Keratinocyte (primary cell): ENCODE measurements around the gene SYNPR. TPM values are rescaled to one million over a fixed set of nuclear protein-coding genes. Genes with fewer than 3 reads are reported as not detected.

ENCODE experiments used
- DNase-seq: peaks from one replicate; pipeline ENCODE4 v3.0.0-alpha.2; 2011; ENCODE audit warnings: low read depth, missing footprints, low spot score
- FAIRE-seq: peaks from 2 replicates; lab custom pipeline; 2011; peaks lifted over from hg19 to GRCh38; lab: Jason Lieb, UNC
- H2AFZ ChIP-seq: 2 replicates; pipeline ENCODE4 v1.6.0; 2012; ENCODE audit warnings: low read length, control low read depth, inconsistent platforms; ENCODE audit not compliant: control insufficient read depth
- H3K27ac ChIP-seq: 2 replicates; pipeline ENCODE4 v1.5.1; 2011; ENCODE audit warnings: low read length; ENCODE audit not compliant: control insufficient read depth, insufficient read depth
- H3K27me3 ChIP-seq: 3 replicates; pipeline ENCODE4 v1.6.0; 2011; ENCODE audit warnings: low read length; ENCODE audit not compliant: control insufficient read depth, insufficient read depth; ENCODE audit errors: extremely low read depth
- H3K36me3 ChIP-seq, 2 experiments: 2 replicates in 1 of 2; 3 replicates in 1 of 2; pipeline ENCODE4 v1.5.1; 2011; ENCODE audit warnings: low read length in 2 of 2, mild to moderate bottlenecking in 1 of 2; ENCODE audit not compliant: control insufficient read depth in 2 of 2, insufficient read depth in 2 of 2; ENCODE audit errors: extremely low read depth in 1 of 2
- H3K4me1 ChIP-seq: 3 replicates; pipeline ENCODE4 v1.5.1; 2011; ENCODE audit warnings: low read length; ENCODE audit not compliant: control insufficient read depth, insufficient read depth; ENCODE audit errors: extremely low read depth
- H3K4me2 ChIP-seq: 3 replicates; pipeline ENCODE4 v1.6.0; 2011; ENCODE audit warnings: low read depth, low read length; ENCODE audit not compliant: control insufficient read depth, insufficient read depth; ENCODE audit errors: extremely low read depth
- H3K4me3 ChIP-seq, 3 experiments: fragments of 200-600 bp in 1 of 3; sonication (generic) in 1 of 3; 2 replicates in 2 of 3; 3 replicates in 1 of 3; pipeline ENCODE4 v1.5.1; 2011 to 2016; ENCODE audit warnings: low read length in 3 of 3, mild to moderate bottlenecking in 3 of 3, control low read depth in 2 of 3, inconsistent platforms in 1 of 3, low read depth in 1 of 3, mixed read lengths in 1 of 3, mixed run types in 1 of 3, moderate library complexity in 1 of 3; ENCODE audit not compliant: control insufficient read depth in 2 of 3, insufficient read depth in 2 of 3; ENCODE audit errors: extremely low read depth in 1 of 3
- H3K79me2 ChIP-seq: 2 replicates; pipeline ENCODE4 v1.6.0; 2012; ENCODE audit warnings: low read length; ENCODE audit not compliant: control insufficient read depth, insufficient read depth
- H3K9ac ChIP-seq: 3 replicates; pipeline ENCODE4 v1.6.0; 2011; ENCODE audit warnings: low read length; ENCODE audit not compliant: control insufficient read depth, insufficient read depth; ENCODE audit errors: extremely low read depth
- H3K9me1 ChIP-seq: 3 replicates; pipeline ENCODE4 v1.6.0; 2011; ENCODE audit warnings: low read length; ENCODE audit not compliant: control insufficient read depth, insufficient read depth; ENCODE audit errors: extremely low read depth
- H3K9me3 ChIP-seq: 2 replicates; pipeline ENCODE4 v1.5.1; 2012; ENCODE audit warnings: low read depth, low read length; ENCODE audit not compliant: control insufficient read depth
- H4K20me1 ChIP-seq: 3 replicates; pipeline ENCODE4 v1.6.0; 2011; ENCODE audit warnings: low read length; ENCODE audit not compliant: control insufficient read depth, insufficient read depth; ENCODE audit errors: extremely low read depth
- CTCF ChIP-seq, 3 experiments: IDR thresholded peaks in 1 of 3; conservative IDR thresholded peaks in 1 of 3; optimal IDR thresholded peaks in 1 of 3; 2 replicates in 2 of 3; 3 replicates in 1 of 3; pipeline versions ENCODE3 to v1.5.1; 2011; ENCODE audit warnings: low read length in 3 of 3, mild to moderate bottlenecking in 3 of 3, moderate library complexity in 2 of 3, control low read depth in 1 of 3, inconsistent platforms in 1 of 3; ENCODE audit not compliant: insufficient read depth in 2 of 3; ENCODE audit errors: extremely low read depth in 1 of 3
- EZH2 ChIP-seq: IDR thresholded peaks from one replicate; pipeline ENCODE4 v1.6.1; 2012; ENCODE audit warnings: inconsistent platforms, mild to moderate bottlenecking, low read length, moderate library complexity
- dilution Hi-C: fragments of 300-500 bp; cut with MboI; formaldehyde crosslinking; loops from one replicate; pipeline ENCODE4 v1.7.0; 2020; ENCODE audit warnings: low sequenced_read_pairs; ENCODE audit not compliant: extremely low pct_ligation_motif_present
- polyA plus RNA-seq, 5 experiments: library from polyadenylated mRNA; depleted of rRNA in 3 of 5; stranded (reverse) in 3 of 5; stranded (forward) in 1 of 5; unstranded in 1 of 5; fragments of >200 nt; gene quantifications; 1 replicate in 1 of 5; 2 replicates in 3 of 5; 3 replicates in 1 of 5; pipeline versions ENCODE4 v1.2.1 to v1.2.3, GENCODE V29; 2011 to 2012; ENCODE audit warnings: missing spikeins in 2 of 5, low read depth in 1 of 5, low replicate concordance in 1 of 5

The SYNPR gene
- polyA plus RNA-seq, 1 donor (not counting 4 experiments of a cell fraction or from before 2014, with no cell fraction given) = not detected

- no peaks in the 10 kb centered on the region for H4K20me1 ChIP-seq
- no peaks in the 10 kb centered on the region for H3K9me3 ChIP-seq
- no peak overlapping the region for H3K4me3 ChIP-seq
- no peaks in the 10 kb centered on the region for H3K79me2 ChIP-seq
- no peak overlapping the region for H3K4me2 ChIP-seq
- no peak for DNase-seq
- no peaks in the 10 kb centered on the region for H3K4me1 ChIP-seq
- no peak for FAIRE-seq
- H2AFZ ChIP-seq = no peak overlapping the region
- dilution Hi-C loops = no loop called here
- no peak overlapping the region for H3K9ac ChIP-seq
- H3K9me1 ChIP-seq = no peaks in the 10 kb centered on the region
- no peak overlapping the region for H3K27ac ChIP-seq
- no peaks in the 10 kb centered on the region for H3K36me3 ChIP-seq
- TF ChIP-seq CTCF (optimal IDR thresholded peaks at IDR 0.05 in 1 of 3, IDR thresholded peaks at IDR 0.05 in 1 of 3, conservative IDR thresholded peaks at IDR 0.05 in 1 of 3; ENCODE audit: extremely low read depth in 1 of 3, insufficient read depth in 2 of 3, low read length in 3 of 3) (no peak), EZH2 (no peak)
- no peaks in the 10 kb centered on the region for H3K27me3 ChIP-seq
Observed at GRCh38 chr3:63244486-63244885, 33.6 kb upstream of the SYNPR start.

- no peak overlapping the region for H3K4me2 ChIP-seq
- H3K79me2 ChIP-seq = no peaks in the 10 kb centered on the region
- H3K36me3 ChIP-seq = no peaks in the 10 kb centered on the region
- no peak for FAIRE-seq
- no peaks in the 10 kb centered on the region for H4K20me1 ChIP-seq
- H3K4me3 ChIP-seq = no peak overlapping the region
- dilution Hi-C loops = no loop called here
- TF ChIP-seq EZH2 (no peak), CTCF (optimal IDR thresholded peaks at IDR 0.05 in 1 of 3, IDR thresholded peaks at IDR 0.05 in 1 of 3, conservative IDR thresholded peaks at IDR 0.05 in 1 of 3; ENCODE audit: extremely low read depth in 1 of 3, insufficient read depth in 2 of 3, low read length in 3 of 3) (no peak)
- H3K9me3 ChIP-seq = no peaks in the 10 kb centered on the region
- no peaks in the 10 kb centered on the region for H3K9me1 ChIP-seq
- H3K9ac ChIP-seq = no peak overlapping the region
- no peak overlapping the region for H2AFZ ChIP-seq
- no peak for DNase-seq
- H3K27ac ChIP-seq = no peak overlapping the region
- no peaks in the 10 kb centered on the region for H3K4me1 ChIP-seq
- H3K27me3 ChIP-seq = no peaks in the 10 kb centered on the region
Observed at GRCh38 chr3:63245726-63246241, 32.3 kb upstream of the SYNPR start.
